Fibroblast of pulmonary artery (primary cell): ENCODE data around the gene CHSY1.

Source experiments
- DNase-seq: peaks from one replicate; pipeline ENCODE4 v3.0.0-alpha.2; 2010; ENCODE audit warnings: low read depth
- H3K4me3 ChIP-seq: replicated peaks from 2 replicates; pipeline ENCODE4 v1.5.1; 2011; ENCODE audit warnings: low read depth, mild to moderate bottlenecking, control low read depth, low read length, moderate library complexity
- CTCF ChIP-seq: IDR thresholded peaks from 2 replicates; pipeline ENCODE4 v1.5.1; 2011; ENCODE audit warnings: mild to moderate bottlenecking, control low read depth, low read length, inconsistent platforms; ENCODE audit errors: missing control alignments

The CHSY1 gene

DNA sequence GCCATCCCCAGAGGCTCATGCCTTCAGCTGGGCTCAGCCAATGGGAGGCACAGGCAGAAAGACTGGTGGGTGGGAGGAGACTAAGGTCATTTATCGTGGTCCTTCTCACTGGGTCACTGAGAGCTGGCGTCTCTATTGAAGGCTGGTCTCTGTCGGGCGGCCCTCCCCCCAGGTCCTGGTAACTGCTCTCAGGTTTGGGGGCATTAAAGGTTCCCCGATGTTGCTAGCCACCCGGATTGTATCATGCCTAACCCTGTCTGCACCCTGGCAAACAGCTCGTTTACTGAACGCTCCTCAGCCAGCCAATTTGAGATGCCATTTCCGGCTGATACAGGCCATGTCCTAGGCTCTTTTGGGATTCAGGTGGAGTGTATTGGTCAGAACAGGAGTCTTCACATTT is 14.9 kb upstream of the CHSY1 start:
- no peak overlapping the region for H3K4me3 ChIP-seq
- no peak for TF ChIP-seq CTCF
- no peak for DNase-seq

DNA sequence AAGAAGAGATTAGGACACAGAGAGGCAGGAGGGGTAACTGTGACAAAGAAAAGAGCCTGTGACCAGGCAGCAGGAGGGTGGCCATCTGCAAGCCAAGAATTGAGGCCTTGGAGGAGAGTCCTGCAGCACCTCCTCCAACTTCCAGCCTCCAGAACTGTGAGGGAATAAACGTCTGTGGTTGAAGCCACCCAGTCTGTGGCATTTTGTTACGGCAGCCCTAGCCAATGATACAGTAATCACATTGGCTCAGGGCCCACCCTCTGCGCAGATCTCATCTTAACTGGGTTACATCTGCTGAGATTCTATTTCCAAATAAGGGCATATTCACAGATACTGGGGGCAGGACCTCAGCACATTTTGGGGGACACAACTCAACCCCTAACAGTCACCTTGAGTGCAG is 14.2 kb upstream of the CHSY1 start:
- no peak for TF ChIP-seq CTCF
- H3K4me3 ChIP-seq, result no peak overlapping the region
- DNase-seq, result no peak

- H3K4me3 ChIP-seq, result no peak overlapping the region
- no peak for DNase-seq
- TF ChIP-seq CTCF, result no peak
Measured at GRCh38 chr15:101264911-101265641, 13.2 kb upstream of the CHSY1 start.

- no peak overlapping the region for H3K4me3 ChIP-seq
- peak; percentile 49 for DNase-seq
- no peak for TF ChIP-seq CTCF
Measured at GRCh38 chr15:101264011-101264410, 12.2 kb upstream of the CHSY1 start.

GRCh38 chr15:101262551-101262950 is 10.7 kb upstream of the CHSY1 start:
- TF ChIP-seq CTCF, result no peak
- H3K4me3 ChIP-seq, result no peak overlapping the region
- no peak for DNase-seq

- peak; percentile 91 for DNase-seq
- peak; percentile 89 for TF ChIP-seq CTCF
- no peak overlapping the region for H3K4me3 ChIP-seq
Measured at GRCh38 chr15:101258238-101259144, 6.6 kb upstream of the CHSY1 start.
